GM21528 (cell line): Measurements from ENCODE around the gene RCSD1.
"Not testable (repeated sequence)": the region's sequence is repeated elsewhere in the genome, so short reads cannot be mapped to it uniquely, and the experiment has no call there.

Source experiments
- ATAC-seq: cut with Tn5 transposase; IDR thresholded peaks from one replicate; pipeline ENCODE4 v1.9.1; 2021; ENCODE audit warnings: mild to moderate bottlenecking, moderate library complexity; ENCODE audit not compliant: unreplicated experiment, low FRiP score

Gene RCSD1

DNA sequence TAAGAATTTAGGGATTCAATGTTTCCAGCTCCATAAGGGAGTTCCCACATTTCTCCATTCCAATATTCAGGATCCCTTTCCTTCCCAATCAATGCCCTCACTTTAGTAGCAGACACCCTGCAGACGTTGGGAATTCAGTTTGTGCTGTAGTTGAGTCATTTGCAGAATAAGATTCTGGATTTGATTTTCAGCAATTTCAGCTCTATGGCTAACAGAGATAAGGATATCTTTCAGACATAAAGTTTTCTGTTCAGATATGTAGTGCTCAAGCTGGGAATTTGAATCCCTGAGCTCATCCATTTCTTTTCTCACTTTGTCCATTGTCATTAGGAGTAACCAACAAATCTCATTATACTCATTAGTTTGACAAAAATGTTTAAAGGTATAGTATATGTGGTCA, 104.8 kb downstream of the RCSD1 start:
- no peak for ATAC-seq

DNA sequence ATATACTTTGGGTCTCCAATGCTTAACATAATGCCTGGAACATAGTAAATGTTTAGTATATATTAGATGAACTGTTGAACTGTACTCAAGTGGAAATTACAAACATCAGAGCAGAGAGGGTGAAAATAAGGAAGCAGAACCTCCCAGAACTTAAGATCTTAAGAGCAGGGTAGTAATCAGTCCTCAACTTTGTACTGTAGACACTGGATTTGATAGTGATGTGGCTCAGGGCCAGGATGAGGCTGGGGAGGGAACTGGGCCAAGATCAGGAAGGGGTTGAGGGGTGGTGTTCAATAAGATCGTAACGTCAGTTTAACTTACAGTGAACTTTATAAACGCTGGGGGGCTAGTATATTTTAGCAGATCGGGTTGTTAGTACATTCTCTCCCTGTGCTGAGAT, 107.1 kb downstream of the RCSD1 start:
- ATAC-seq, result no peak

DNA sequence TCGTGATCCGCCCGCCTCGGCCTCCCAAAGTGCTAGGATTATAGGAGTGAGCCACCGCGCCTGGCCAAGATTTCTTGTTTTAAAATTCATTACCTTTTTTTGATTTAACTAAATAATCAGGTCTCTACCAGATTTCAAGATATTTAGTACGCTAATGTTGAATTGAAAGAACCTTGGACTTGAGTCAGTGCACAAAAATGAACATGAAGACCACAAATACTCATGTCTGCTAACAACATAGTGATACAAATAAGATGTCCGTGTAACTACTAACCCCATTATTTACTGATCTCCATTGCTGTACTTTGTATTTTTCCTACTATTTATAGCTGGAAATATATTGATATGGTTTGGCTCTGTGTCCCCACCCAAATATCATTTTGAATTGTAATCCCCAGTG, 108.1 kb downstream of the RCSD1 start:
- no peak for ATAC-seq

DNA sequence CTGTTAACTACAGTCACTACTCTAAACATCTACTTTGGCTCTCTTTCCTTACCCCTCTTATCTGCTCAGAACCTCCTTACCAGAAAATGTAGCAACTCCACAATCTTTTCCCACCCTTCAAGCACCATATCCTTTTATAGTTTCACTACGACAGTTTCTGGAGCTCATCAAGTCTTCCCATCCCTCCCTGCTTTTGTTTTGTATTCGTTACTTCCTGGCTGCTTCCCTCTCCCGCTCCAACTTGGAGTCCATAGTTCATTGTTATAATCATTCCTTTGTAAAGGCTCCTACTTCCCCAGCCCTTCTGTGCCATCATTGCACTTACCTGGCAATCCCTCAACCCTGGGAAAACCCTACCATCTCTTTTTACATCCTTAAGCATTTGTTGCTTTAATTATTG, 109.7 kb downstream of the RCSD1 start:
- ATAC-seq, result no peak

DNA sequence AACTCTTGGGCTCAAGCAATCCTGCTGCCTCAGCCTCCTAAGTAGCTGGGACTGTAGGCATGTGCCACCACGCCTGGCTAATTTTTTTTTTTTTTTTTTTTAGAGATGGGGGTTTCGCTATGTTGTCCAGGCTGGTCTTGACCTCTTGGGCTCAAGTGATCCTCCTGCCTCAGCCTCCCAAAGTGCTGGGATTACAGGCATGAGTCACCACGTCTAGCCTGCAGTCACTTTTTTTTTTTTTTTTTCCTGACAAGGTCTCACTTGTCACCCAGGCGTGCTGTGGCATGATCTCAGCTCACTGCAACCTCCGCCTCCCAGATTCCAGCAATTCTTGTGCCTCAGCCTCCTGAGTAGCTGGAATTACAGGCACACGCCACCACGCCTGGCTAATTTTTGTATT, 111.1 kb downstream of the RCSD1 start:
- not testable (repeated sequence) for ATAC-seq

DNA sequence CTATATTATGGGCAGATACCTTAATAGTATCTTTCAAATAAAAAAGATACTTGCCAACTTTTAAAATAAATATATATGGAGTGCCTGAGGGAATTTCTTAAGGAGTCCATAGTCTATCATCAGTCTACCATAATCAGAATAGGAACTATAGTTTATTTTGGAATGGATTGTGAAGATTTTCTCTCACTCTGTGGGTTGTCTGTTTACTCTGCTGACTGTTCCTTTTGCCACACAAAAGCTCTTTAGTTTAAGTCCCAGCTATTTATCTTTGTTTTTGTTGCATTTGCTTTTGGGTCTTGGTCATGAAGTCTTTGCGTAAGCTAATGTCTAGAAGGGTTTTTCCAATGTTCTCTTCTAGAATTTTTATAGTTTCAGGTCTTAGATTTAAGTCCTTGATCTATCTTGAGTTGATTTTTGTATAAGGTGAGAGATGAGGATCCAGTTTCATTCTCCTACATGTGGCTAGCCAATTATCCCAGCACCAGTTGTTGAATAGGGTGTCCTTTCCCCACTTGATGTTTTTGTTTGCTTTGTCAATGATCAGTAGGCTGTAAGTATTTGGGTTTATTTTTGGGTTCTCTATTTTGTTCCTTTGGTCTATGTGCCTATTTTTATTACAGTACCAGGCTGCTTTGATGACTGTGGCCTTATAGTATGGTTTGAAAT, 112.5 kb downstream of the RCSD1 start:
- not testable (repeated sequence) for ATAC-seq

DNA sequence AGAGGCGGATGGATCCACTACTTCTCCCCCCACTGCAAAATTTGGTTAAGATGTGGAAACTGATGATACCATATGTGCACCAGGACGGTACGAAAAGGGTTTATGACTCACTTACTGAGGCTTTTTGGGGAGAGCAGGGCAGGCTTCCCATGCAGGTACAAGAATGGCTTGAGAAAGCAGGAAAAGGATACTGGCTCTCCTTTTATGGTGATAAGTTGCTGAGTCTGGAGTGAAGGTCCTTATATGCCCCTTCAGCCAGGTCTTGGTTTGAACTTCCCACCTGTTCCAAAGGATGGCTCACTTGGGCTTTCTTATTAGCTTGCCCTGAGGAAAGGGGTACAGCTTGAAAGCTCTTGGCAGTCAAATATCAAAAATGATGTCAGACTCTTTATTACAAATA, 114.9 kb downstream of the RCSD1 start:
- no peak for ATAC-seq

DNA sequence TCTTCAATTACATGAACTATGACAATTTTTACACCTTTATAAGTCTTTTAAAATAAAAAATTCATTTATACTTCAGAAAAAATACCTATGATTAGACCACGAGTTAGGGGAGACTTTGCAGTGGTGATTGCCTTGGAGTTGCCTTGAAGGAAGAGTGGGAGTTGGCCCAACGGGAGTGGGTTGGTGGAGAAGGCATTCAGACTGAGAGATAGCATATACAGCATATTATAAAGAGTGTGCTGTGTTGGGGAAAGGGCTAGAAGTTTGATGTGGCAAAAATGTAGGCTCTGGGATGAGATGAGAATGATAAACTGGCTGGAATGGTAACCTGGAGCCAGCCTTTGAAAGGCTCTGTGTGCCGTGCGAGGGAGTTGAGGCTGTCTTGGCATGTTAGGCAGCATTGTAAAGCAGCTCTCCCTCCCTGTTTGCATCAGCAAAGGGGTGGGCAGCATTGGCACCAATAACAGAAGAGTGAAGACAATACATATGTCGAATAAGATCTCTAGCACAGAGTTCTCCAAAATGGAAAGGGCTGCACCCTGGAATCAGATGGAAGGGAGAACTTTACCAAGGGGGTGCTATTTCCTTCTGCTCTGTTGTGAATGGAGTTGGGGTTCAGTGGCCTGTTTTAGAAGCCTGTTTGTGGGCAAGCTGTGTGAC, 116.1 kb downstream of the RCSD1 start:
- ATAC-seq, result no peak

DNA sequence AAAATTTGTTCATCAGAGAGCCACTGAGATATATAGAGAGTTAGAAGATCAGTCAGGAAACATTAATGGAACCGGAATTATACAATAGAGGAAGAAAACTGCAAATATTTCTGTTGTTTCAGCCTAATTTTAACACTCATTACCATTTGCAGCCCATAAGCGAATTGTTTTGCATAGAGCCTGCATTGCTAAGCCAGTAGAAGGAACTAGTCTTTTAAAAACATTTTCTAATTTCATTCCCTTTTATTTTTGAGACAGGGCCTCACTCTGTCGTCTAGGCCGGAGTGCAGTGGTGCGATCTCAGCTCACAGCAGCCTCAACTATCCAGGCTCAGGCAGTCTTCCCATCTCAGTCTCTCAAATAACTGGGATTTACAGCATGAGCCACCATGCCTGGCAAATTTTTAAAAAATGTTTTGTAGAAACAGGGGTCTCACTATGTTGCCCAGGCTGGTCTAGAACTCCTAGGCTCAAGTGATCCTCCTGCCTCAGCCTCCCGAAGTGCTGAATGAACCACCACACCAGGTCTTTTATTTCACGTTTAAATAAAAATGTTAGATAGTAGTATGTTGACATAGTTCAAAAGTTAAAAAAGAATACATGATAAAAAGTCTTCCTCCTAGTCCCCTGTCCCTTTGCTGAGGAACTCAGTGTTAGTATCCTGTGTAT, 117.1 kb downstream of the RCSD1 start:
- no peak for ATAC-seq

DNA sequence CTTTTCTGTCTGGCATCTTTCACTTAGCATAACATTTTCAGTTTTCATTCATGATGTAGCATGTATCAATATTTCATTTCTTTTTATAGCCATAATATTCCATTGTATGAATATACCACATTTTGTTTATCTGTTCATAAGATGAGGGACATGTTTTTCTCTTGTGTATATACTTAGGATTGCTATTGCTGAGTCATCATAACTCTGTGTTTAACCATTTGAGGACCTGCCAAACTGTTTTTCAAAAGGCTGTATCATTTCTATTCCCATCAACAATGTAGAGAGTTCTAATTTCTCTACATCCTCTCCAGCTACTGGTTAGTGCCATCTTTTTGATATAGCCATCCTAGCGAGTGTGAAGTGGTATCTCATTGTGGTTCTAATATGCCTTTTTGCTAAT, 118.0 kb downstream of the RCSD1 start:
- no peak for ATAC-seq

DNA sequence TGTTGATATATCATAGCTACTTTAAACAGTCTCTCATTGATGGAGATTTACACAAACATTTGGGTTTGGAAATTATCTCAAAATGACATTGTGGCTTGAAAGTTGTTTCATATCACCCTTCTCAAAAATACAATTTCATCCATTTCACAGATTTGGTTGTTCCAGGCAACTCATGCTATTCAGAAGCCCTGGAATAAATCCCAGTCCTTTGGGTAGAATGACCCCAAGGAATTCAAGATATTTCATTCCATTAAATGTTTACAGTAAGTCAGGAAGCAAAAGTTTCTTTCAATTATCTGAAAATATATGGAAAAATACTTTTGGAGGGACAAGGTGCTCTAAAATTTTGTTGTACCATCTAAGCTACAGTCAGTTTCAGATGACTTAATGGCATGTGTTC, 118.9 kb downstream of the RCSD1 start:
- no peak for ATAC-seq

DNA sequence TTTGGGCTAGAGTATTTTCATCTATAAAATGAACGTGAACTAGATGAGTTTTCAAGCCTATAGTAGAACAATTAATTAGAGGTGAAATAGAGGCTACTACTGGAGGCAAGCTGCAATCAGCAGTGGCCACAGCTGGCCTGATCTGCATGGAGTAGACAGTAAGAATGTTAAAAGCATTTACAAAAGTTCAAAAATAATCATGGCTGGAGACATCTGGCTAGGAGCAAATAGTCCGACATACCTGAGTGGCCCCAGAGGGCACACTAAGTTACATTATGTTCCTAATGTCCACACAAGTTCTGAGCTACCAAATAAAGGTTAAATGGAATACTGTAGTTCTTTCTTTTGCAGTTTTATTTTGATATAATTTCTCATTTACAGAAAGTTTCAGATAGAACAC, 119.7 kb downstream of the RCSD1 start:
- ATAC-seq, result no peak

DNA sequence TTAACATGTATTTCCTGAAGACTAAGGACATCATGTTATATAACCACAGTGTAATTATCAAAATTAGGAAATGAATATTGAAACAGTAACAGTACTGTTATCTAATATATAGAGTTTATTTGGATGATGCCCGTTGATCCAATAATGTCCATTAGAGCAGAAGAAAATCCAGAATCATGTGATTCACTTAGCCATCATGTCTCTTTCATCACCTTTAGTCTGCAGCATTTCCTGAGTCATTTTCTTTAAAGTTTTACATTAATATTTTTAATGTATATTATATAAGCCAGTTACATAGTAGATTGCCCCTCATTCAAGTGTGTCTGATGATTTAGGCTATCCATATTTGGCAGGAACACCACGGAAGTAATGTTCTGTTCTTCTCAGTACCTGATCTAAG, 120.6 kb downstream of the RCSD1 start:
- ATAC-seq, result no peak

DNA sequence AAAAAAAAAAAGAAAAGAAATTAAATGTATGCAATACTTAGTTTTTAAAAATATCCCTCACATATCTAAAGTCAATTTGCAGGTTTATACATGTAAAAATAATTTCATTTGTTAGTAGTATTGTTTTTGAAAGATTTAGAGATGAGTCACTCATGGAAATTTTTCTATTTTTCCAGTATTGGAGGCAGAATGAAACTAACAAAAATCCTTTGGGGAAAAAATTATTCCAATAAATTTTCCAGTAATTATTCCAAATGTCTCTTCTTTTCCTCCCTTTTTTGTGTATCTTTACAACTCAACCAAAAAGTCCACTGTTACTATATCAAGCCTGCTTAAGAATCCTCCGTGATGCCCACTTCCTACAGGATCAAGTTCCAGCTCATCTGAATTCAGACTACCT, 121.6 kb downstream of the RCSD1 start:
- ATAC-seq, result no peak

DNA sequence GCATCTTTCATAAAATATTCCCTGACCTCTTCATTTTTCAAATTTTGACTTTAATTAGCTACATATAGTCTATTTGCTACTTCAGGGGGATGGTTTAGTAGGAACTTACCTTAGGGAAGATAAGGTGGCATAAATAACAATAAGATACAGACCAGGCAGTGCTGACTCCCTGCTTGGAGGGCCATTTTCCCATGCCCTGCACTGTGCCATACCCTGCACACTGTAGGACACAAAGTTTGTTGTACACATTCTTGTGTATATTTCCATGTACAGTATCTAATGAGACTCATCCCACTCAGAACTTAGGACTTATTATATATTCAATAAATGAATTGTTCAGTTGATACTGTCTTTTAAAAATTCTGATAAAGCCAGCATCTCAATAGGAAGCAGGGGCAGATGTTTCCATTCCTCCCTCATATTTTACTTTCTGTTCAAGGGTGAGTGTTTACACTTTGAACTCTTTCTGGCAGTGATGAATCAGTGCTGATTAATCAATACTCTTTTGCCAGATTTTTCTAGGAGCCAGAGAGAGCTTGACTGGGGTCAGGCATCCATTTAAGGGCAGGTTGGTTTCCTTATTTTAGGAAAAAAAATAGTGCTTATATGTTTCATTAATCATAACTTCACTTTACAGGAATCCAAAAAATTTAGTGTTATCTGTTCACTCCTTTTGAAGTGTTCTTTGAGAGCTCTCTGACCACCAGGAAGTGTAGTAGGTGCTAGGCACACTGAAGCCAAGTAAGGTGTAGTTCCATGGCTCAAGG, 122.4 kb downstream of the RCSD1 start:
- ATAC-seq, result peak; percentile 15

DNA sequence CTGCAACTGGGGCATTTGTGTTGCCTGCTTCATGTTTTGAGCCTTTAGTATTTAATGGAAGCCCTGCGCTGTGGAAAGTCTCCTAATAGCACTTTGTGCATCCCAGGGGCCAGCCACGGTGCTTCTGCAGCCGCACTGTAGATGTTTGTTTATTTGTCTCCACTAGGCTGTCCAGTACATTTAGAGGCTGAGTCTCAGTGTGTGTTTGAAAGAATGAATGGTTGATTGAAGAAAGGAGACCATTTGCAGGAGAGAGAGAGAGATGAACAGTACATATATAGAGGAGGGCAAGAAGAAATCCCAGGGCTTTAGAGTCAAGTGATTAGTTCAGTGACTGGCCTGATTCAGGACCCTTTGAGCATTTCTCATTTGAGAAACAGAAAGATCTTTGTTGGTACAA, 125.6 kb downstream of the RCSD1 start:
- no peak for ATAC-seq
